ENCODE measurements around the gene NKAPL. TPM values are rescaled to one million over a fixed set of nuclear protein-coding genes. Genes with fewer than 3 reads are reported as not detected.

NKAPL gene
- total and polyA plus RNA-seq, 2 of the 13 experiments (the other 11 are each of a cell fraction or from before 2014, with no cell fraction given): not detected

DNA sequence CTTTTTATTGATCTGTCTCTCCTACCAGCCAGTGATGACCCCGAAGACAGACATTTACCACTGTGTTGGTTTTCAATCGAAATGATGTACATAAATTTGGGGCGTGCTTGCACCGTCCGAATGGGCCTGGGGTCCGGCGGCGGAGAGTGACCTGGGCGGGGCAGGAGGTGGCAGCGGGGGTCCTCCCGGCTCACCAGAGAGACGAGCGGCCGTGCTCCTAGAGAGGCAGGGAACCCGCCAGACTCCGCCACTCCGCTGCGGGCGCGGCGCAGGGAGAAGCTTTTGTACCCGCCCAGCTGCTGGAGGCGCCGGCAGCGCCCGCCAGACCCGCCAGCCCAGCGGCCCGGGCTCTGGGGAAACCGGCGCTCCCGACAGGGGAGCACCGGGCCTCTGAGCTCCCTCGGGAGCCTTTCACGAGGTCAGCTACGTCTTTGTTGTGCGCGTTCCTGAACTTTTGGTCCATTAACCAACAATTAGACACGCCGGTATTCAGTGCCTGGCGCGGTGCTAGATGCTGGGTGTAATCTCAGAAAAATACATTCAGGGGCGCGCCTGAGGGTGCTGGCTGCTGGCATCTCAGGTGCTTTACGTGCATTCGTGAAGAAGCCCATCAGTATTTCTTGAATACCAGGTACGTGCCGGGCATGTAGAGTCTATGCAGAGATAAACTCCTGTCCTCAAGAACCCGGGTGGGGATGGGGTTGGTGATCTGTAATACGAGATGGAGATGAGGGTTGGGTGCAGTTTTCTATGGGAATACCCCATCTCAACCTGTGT lies 22.4 kb downstream of the NKAPL start, which contains the start of gene PGBD1 (continued):
- no peak for TF ChIP-seq ZSCAN22 (CRISPR knock-in tag; IDR thresholded peaks at IDR 0.05)
- no peak for TF ChIP-seq ZXDC (CRISPR knock-in tag; IDR thresholded peaks at IDR 0.05)
- 0 out of 2 replicates have a peak, but pooled peaks have one; percentile 17 for TF ChIP-seq HNF1B (CRISPR knock-in tag; IDR thresholded peaks at IDR 0.05)
- 0 out of 2 replicates have a peak, but pooled peaks have one; percentile 40 for TF ChIP-seq SMAD9 (CRISPR knock-in tag; IDR thresholded peaks at IDR 0.05)
- 0 out of 2 replicates have a peak, but pooled peaks have one; percentile 41 for TF ChIP-seq FOXP4 (CRISPR knock-in tag; IDR thresholded peaks at IDR 0.05)
- TF ChIP-seq HDAC2 (CRISPR knock-in tag; IDR thresholded peaks at IDR 0.05): peak; percentile 73
- TF ChIP-seq TEAD3 (CRISPR knock-in tag; optimal IDR thresholded peaks at IDR 0.05; ENCODE audit: borderline replicate concordance): no peak
- no peak for TF ChIP-seq ATF7 (IDR thresholded peaks at IDR 0.05)
- TF ChIP-seq ATF7 (CRISPR knock-in tag; IDR thresholded peaks at IDR 0.05): no peak; the same call in 1 of the 2 replicates
- no peak for TF ChIP-seq ZNF12 (CRISPR knock-in tag; IDR thresholded peaks at IDR 0.05)
- TF ChIP-seq ZNF18 (CRISPR knock-in tag; IDR thresholded peaks at IDR 0.05; ENCODE audit: insufficient replicate concordance): peak; percentile 75
- no peak for TF ChIP-seq MAFG (CRISPR knock-in tag; IDR thresholded peaks at IDR 0.05)
- TF ChIP-seq, protein P1, sequence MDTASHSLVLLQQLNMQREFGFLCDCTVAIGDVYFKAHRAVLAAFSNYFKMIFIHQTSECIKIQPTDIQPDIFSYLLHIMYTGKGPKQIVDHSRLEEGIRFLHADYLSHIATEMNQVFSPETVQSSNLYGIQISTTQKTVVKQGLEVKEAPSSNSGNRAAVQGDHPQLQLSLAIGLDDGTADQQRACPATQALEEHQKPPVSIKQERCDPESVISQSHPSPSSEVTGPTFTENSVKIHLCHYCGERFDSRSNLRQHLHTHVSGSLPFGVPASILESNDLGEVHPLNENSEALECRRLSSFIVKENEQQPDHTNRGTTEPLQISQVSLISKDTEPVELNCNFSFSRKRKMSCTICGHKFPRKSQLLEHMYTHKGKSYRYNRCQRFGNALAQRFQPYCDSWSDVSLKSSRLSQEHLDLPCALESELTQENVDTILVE (CRISPR knock-in tag; IDR thresholded peaks at IDR 0.05): no peak
- TF ChIP-seq PAF1 (CRISPR knock-in tag; IDR thresholded peaks at IDR 0.05): no peak
- no peak for TF ChIP-seq NONO (IDR thresholded peaks at IDR 0.05)
- TF ChIP-seq NONO (CRISPR knock-in tag; conservative IDR thresholded peaks at IDR 0.05): peak; percentile 80
- peak; percentile 33 for TF ChIP-seq ZNF274 (CRISPR knock-in tag; IDR thresholded peaks at IDR 0.05)
- no peak for TF ChIP-seq SETDB1 (CRISPR knock-in tag; IDR thresholded peaks at IDR 0.05; ENCODE audit: borderline replicate concordance)
- no peak; the same call in 1 of the 2 replicates for TF ChIP-seq ATF7-NPFF (CRISPR knock-in tag; IDR thresholded peaks at IDR 0.05; ENCODE audit: low read depth)
- no peak for TF ChIP-seq TBP (CRISPR knock-in tag; IDR thresholded peaks at IDR 0.05)
- no peak; the same call in 1 of the 2 replicates for TF ChIP-seq MIXL1 (CRISPR knock-in tag; IDR thresholded peaks at IDR 0.05)
- peak; percentile 83; the same call in 1 of the 2 replicates for TF ChIP-seq ZSCAN20 (CRISPR knock-in tag; IDR thresholded peaks at IDR 0.05; ENCODE audit: borderline replicate concordance)

Data from HepG2 (cell line).